Tongue (tissue), 2 donors: ENCODE measurements around the gene RHOT1. TPM values are rescaled to one million over a fixed set of nuclear protein-coding genes. Genes with fewer than 3 reads are reported as not detected.
"Not testable (repeated sequence)": the region's sequence is repeated elsewhere in the genome, so short reads cannot be mapped to it uniquely, and the experiment has no call there.

Source experiments
- DNase-seq: peaks from one replicate; pipeline ENCODE4 v3.0.0-alpha.2; 2015
- total RNA-seq: library from RNA; depleted of rRNA; stranded (reverse); fragments of >200 nt; gene quantifications from one replicate; pipeline ENCODE4 v1.2.3, GENCODE V29; 2014

The RHOT1 gene
- total RNA-seq, 1 donor from 2014 or later = 65.8 TPM

DNA sequence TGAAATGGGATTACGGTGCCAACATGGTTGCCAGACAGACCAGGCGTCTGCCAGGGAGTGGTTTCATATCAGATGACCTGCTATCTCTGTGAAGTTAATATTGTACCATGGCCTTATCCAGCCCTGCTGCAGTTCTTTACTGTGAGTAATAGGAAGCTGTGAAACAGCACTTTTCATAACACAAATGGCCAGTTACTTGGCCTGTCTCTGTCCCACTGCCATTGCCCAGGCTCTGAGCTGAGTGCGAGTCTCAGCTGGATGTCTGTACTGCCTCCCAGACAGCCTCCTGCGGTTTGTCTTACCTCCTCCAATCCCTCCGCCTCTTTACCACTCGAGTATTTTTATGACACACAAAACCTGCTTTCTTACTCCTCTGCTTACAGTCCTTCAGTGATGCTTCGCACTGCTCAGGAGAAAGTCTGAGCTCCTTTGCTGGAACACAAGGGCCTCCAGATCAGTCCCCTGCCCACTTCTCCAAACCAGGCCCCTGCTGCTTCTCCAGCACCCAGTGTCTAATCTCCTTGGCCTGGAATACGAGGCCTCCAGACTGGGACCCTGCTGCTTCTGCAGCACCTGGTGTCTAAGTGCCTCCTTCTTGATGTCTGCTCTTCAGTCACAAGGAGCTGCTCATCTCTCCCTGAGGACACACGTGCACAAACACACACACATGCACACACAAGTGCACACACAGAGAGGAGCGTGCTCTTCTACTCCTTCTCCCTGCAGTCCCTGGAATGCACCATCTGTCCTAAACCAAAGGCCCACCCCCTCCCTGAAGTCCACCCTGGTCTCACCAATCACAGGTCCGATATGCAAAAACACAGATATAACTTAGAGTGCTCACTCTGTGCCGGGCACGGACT, 17.1 kb upstream of the RHOT1 start:
- no peak for DNase-seq

- no peak for DNase-seq
Observed at GRCh38 chr17:32125848-32126153, 16.5 kb upstream of the RHOT1 start.

- no peak for DNase-seq
Observed at GRCh38 chr17:32126325-32126724, 16.0 kb upstream of the RHOT1 start.

- DNase-seq = no peak
Observed at GRCh38 chr17:32126746-32127145, 15.6 kb upstream of the RHOT1 start.

DNA sequence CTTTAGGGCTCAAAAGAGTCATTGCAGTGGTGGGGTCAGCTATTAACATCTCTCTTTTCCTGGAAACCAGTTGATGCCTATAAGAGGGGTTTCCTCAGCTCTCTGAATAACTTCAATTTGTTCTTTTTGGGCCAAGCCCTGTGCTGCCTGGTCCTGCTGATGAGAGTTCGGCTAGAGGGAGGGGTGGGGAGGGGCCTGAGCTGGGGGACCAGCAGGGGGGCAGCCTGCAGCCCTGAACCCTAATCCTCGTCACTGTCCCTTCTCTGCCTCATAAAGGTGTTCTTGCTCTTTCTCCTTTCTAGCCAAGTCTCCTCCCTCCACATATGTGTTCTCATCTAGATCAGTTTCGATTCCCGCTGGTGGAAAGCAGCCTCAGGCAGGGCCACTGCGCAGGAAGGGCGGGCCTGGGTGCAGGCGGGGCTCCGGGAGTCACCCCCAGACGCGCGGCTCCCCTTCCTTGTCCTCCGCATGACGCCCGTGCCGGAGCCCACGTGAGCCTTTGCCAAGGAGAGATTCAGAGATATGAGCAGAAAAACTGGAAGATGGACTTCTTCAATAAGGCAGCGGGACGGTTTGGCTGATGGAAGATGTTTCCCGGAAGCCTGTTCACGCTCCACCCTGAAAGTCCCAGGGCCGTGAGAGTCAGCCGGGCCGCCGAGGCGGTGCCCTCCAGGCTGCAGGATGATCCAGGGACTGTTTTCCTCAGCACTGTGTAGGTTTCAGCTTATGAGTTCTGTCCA, 15.0 kb upstream of the RHOT1 start:
- DNase-seq = peak; percentile 88

DNA sequence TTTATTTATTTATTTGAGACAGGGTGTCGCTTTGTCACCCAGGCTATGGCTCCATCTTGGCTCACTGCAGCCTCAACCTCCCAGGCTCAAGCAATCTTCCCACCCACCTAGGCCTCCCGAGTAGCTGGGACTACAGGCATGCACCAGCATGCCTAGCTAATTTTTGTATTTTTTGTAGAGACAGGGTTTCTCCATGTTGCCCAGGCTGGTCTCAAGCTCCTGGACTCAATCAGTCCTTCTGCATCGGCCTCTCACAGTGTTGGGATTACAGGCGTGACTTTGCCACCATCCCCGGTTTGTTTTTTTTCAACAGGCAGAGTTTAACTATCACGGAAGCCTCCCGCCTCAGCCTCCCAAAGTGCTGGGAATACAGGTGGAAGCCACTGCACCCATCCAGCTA, 13.8 kb upstream of the RHOT1 start:
- not testable (repeated sequence) for DNase-seq

DNA sequence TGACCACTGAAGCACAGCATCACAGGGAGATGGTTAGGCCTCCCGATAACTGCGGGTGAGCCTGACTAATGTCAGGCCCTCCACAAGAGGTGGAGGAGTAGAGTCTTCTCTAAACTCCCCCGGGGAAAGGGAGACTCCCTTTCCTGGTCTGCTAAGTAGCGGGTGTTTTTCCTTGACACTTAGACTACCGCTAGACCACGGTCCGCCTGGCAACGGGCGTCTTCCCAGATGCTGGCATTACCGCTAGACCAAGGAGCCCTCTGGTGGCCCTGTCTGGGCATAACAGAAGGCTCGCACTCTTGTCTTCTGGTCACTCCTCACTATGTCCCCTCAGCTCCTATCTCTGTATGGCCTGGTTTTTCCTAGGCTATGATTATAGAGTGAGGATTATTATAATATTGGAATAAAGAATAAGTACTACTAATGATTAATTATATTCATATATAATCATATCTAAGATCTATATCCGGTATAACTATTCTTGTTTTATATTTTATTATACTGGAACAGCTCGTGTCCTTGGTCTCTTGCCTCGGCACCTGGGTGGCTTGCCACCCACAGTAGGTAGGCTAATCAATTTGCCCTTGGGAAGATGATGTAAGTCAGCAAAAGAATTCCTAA, 6.7 kb upstream of the RHOT1 start:
- DNase-seq = not testable (repeated sequence)

GRCh38 chr17:32136856-32137255, 5.4 kb upstream of the RHOT1 start:
- no peak for DNase-seq

- DNase-seq = not testable (repeated sequence)
Observed at GRCh38 chr17:32139504-32139903, 2.8 kb upstream of the RHOT1 start.

DNA sequence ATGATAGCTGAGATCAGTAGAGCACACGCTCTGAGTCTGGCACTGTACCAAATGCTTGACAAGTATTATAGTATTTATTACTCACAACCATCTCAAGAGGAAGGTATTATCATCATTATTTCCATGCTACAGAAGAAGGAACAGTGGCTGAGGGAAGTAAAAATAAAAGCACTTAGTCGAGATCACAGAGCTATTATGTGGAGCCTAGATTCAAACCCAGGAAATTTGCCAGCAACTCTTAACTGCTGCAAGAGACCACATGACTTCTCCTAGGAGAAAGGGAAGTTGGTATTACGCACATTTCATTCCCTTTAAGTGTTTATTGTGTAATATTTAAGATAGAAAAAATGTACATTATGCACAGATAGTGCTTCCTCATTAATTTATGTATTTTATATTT, 1.0 kb upstream of the RHOT1 start:
- DNase-seq = peak; percentile 75

- peak; percentile 18 for DNase-seq
Observed at GRCh38 chr17:32141679-32142037, 644 bp upstream of the RHOT1 start.

DNA sequence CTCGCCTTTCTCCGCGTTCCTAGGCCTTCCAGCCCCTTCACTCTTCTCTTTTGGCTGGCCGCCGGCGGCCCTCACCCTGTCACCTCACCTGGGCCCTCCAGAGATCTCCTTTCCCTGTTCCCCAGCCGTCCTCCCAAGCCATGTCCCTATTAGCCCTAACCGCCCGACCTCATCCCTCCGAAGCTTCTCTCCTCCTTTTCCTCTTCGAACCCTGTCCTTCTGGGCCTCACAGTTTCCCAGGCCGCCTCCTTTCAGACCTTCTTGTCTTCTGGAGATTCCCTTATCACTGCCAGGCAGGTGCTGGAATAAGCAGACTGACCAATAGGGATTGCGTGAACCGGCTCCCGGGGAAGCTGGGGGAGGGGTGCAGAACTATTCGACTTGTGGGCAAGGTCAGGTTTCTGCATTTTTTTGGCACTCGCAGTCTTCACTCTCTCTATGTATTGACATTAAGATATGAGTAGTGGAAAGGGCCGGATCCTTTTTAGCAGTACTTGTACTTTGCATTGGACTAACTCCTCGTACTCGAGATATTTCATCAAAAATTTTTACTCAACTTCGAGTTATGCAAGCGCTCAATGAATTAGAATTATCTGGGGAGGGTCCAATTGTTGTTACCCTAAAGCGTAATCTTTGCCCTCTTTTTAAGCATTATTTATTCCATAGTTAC, 690 bp downstream of the RHOT1 start:
- DNase-seq = peak; percentile 51

DNA sequence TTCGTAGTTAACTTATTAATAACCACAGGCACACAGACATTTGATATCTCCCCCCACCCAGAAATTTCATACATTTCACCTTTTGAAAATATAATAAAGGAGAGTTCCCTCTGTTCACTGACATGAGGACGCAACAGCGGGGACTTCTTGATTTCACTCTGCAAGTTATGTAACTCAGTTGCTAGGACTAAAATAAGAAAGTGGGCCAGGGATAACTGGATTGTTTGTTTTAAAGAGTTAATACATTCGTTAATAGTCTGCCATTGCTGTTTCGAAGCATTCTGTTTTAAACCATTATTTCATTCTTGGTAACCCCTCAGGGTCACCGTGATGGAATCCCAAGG, 1.2 kb downstream of the RHOT1 start:
- DNase-seq = no peak

- DNase-seq = not testable (repeated sequence)
Observed at GRCh38 chr17:32144442-32144841, 2.1 kb downstream of the RHOT1 start.

DNA sequence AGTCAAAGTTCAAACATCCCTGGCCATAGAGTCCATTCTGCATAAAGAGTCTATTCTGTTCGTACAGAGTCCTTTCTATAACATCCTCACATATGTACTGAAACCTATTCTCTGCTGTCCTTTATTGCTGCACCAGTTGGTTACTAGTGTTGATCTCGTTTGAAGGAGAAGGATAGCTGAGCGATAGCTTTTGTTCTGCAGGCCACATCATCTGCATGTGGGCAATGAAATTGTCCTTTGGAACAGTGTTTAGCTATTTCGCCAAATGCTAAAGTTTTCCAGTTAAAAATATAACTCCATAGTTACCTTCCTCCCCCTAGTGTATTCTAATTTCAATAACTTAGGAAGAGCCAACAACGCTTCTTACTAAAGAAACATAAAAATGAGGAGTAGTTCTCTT, 6.0 kb downstream of the RHOT1 start:
- DNase-seq = no peak

DNA sequence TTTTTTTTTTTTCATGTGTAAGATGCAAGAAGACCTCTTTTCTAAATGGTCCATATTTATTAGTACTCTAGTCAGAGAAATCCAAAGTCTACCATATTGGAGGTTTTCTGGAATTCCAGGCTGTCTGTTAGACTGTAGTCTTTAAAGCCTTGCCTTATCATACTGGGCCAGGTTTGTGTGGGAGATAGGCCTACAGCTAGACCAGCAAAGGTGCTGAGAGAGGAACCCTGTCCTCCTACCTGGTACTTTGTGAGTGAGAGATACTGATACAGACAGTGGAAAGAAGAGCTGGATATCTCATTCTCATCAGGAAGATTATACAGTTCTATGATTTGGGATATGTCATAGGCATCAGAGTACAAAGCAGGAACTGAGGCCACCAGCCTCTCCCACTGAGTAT, 8.1 kb downstream of the RHOT1 start:
- no peak for DNase-seq

GRCh38 chr17:32152130-32152529, 9.8 kb downstream of the RHOT1 start:
- DNase-seq = no peak

GRCh38 chr17:32155896-32156295, 13.6 kb downstream of the RHOT1 start:
- DNase-seq = no peak

GRCh38 chr17:32156656-32157055, 14.4 kb downstream of the RHOT1 start:
- DNase-seq = no peak

- no peak for DNase-seq
Observed at GRCh38 chr17:32157225-32157624, 14.9 kb downstream of the RHOT1 start.

GRCh38 chr17:32158870-32159585, 16.7 kb downstream of the RHOT1 start:
- no peak for DNase-seq
